ENCODE results near the gene CX3CL1.

The CX3CL1 gene

DNA sequence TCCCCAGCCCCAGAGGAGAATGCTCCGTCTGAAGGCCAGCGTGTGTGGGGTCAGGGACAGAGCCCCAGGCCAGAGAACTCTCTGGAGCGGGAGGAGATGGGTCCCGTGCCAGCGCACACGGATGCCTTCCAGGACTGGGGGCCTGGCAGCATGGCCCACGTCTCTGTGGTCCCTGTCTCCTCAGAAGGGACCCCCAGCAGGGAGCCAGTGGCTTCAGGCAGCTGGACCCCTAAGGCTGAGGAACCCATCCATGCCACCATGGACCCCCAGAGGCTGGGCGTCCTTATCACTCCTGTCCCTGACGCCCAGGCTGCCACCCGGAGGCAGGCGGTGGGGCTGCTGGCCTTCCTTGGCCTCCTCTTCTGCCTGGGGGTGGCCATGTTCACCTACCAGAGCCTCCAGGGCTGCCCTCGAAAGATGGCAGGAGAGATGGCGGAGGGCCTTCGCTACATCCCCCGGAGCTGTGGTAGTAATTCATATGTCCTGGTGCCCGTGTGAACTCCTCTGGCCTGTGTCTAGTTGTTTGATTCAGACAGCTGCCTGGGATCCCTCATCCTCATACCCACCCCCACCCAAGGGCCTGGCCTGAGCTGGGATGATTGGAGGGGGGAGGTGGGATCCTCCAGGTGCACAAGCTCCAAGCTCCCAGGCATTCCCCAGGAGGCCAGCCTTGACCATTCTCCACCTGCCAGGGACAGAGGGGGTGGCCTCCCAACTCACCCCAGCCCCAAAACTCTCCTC is 10.4 kb downstream of the CX3CL1 start:
- TF ChIP-seq, protein P1, sequence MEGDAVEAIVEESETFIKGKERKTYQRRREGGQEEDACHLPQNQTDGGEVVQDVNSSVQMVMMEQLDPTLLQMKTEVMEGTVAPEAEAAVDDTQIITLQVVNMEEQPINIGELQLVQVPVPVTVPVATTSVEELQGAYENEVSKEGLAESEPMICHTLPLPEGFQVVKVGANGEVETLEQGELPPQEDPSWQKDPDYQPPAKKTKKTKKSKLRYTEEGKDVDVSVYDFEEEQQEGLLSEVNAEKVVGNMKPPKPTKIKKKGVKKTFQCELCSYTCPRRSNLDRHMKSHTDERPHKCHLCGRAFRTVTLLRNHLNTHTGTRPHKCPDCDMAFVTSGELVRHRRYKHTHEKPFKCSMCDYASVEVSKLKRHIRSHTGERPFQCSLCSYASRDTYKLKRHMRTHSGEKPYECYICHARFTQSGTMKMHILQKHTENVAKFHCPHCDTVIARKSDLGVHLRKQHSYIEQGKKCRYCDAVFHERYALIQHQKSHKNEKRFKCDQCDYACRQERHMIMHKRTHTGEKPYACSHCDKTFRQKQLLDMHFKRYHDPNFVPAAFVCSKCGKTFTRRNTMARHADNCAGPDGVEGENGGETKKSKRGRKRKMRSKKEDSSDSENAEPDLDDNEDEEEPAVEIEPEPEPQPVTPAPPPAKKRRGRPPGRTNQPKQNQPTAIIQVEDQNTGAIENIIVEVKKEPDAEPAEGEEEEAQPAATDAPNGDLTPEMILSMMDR (IDR thresholded peaks at IDR 0.05; ENCODE audit: insufficient read depth, low read length, poor library complexity, severe bottlenecking): peak; percentile 29
- DNase-seq (ENCODE audit: extremely low read depth, insufficient read length): no peak

DNA sequence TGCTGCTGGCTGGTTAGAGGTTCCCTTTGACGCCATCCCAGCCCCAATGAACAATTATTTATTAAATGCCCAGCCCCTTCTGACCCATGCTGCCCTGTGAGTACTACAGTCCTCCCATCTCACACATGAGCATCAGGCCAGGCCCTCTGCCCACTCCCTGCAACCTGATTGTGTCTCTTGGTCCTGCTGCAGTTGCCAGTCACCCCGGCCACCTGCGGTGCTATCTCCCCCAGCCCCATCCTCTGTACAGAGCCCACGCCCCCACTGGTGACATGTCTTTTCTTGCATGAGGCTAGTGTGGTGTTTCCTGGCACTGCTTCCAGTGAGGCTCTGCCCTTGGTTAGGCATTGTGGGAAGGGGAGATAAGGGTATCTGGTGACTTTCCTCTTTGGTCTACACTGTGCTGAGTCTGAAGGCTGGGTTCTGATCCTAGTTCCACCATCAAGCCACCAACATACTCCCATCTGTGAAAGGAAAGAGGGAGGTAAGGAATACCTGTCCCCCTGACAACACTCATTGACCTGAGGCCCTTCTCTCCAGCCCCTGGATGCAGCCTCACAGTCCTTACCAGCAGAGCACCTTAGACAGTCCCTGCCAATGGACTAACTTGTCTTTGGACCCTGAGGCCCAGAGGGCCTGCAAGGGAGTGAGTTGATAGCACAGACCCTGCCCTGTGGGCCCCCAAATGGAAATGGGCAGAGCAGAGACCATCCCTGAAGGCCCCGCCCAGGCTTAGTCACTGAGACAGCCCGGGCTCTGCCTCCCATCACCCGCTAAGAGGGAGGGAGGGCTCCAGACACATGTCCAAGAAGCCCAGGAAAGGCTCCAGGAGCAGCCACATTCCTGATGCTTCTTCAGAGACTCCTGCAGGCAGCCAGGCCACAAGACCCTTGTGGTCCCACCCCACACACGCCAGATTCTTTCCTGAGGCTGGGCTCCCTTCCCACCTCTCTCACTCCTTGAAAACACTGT is 11.3 kb downstream of the CX3CL1 start:
- no peaks in the 10 kb centered on the region for H3K27me3 ChIP-seq (replicated peaks; ENCODE audit: control insufficient read depth, insufficient read depth, low read length)
- DNase-seq (ENCODE audit: extremely low read depth, insufficient read length): no peak

More for the DNA sequence above, 10.4 kb downstream of the CX3CL1 start:
- Histone ChIP-seq H3K4me3 (replicated peaks; ENCODE audit: low read depth, low read length) (no peak overlapping the region), H3K27me3 (replicated peaks; ENCODE audit: control insufficient read depth, insufficient read depth, low read length) (no peaks in the 10 kb centered on the region), H3K36me3 (ENCODE audit: control insufficient read depth, insufficient read depth, low read length) (no peaks in the 10 kb centered on the region)

DNA sequence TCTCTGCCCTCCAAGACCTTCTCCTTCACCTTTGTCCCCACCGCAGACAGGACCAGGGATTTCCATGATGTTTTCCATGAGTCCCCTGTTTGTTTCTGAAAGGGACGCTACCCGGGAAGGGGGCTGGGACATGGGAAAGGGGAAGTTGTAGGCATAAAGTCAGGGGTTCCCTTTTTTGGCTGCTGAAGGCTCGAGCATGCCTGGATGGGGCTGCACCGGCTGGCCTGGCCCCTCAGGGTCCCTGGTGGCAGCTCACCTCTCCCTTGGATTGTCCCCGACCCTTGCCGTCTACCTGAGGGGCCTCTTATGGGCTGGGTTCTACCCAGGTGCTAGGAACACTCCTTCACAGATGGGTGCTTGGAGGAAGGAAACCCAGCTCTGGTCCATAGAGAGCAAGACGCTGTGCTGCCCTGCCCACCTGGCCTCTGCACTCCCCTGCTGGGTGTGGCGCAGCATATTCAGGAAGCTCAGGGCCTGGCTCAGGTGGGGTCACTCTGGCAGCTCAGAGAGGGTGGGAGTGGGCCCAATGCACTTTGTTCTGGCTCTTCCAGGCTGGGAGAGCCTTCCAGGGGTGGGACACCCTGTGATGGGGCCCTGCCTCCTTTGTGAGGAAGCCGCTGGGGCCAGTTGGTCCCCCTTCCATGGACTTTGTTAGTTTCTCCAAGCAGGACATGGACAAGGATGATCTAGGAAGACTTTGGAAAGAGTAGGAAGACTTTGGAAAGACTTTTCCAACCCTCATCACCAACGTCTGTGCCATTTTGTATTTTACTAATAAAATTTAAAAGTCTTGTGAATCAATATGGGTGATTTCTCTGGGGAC is 12.2 kb downstream of the CX3CL1 start:
- TF ChIP-seq, protein P1 (IDR thresholded peaks at IDR 0.05; ENCODE audit: insufficient read depth, low read length, poor library complexity, severe bottlenecking): no peak
- Histone ChIP-seq H3K36me3 (ENCODE audit: control insufficient read depth, insufficient read depth, low read length) (no peaks in the 10 kb centered on the region), H3K27me3 (replicated peaks; ENCODE audit: control insufficient read depth, insufficient read depth, low read length) (no peaks in the 10 kb centered on the region), H3K4me3 (replicated peaks; ENCODE audit: low read depth, low read length) (no peak overlapping the region)
- DNase-seq (ENCODE audit: extremely low read depth, insufficient read length): no peak

More for the DNA sequence above, 11.3 kb downstream of the CX3CL1 start:
- Histone ChIP-seq H3K4me3 (replicated peaks; ENCODE audit: low read depth, low read length) (no peak overlapping the region), H3K36me3 (ENCODE audit: control insufficient read depth, insufficient read depth, low read length) (no peaks in the 10 kb centered on the region)
- TF ChIP-seq, protein P1 (IDR thresholded peaks at IDR 0.05; ENCODE audit: insufficient read depth, low read length, poor library complexity, severe bottlenecking): no peak

DNA sequence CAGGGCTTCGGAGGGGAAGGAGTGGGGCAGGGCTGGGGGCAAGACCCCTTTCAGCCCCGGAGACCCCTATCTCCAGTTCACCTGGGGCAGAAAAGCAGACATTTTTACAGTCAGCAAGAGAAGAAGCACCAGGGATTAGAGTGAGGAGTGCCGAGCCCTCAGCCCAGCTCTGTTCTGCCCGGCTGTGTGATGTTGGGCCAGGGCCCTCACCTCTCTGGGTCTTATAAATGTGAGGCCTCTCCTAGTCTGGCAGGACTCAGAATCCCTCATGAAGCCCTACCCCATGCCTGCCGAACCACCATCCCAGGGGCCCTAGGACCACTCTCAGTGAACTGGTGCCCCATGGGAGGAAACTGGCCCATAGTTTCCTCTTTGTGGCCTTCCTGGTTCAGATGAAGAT is 12.8 kb downstream of the CX3CL1 start:
- Histone ChIP-seq H3K36me3 (ENCODE audit: control insufficient read depth, insufficient read depth, low read length) (no peaks in the 10 kb centered on the region), H3K4me3 (replicated peaks; ENCODE audit: low read depth, low read length) (no peak overlapping the region), H3K27me3 (replicated peaks; ENCODE audit: control insufficient read depth, insufficient read depth, low read length) (no peaks in the 10 kb centered on the region)
- TF ChIP-seq, protein P1 (IDR thresholded peaks at IDR 0.05; ENCODE audit: insufficient read depth, low read length, poor library complexity, severe bottlenecking): no peak
- DNase-seq (ENCODE audit: extremely low read depth, insufficient read length): no peak

DNA sequence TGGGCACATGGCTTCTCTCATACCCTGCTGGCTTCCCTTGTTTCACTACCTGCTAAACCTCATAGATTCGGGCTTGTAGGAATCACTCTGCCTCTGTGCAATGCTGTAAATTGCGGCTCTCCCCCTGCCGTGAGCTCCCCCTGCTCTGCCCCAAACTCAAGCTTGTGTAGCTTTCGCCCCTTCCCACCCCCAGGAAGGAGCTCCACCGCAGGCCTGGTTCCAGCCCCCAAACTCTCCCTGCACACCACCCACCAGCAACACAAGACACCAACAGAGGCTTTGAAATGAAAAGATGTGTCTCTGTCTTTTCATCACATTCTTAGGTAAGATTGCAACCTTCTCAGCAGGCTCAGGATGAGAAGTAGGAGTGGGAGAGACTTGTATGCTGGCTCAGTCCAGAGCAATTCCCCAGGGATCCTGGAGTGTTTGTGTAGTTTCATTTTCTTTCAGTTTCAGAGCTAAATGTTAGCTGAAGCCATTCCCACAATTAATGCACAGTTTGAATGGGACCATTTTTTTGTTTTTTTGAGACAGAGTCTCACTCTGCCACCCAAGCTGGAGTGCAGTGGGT is 14.2 kb downstream of the CX3CL1 start:
- TF ChIP-seq, protein P1 (IDR thresholded peaks at IDR 0.05; ENCODE audit: insufficient read depth, low read length, poor library complexity, severe bottlenecking): no peak
- Histone ChIP-seq H3K4me3 (replicated peaks; ENCODE audit: low read depth, low read length) (no peak overlapping the region), H3K36me3 (ENCODE audit: control insufficient read depth, insufficient read depth, low read length) (no peaks in the 10 kb centered on the region), H3K27me3 (replicated peaks; ENCODE audit: control insufficient read depth, insufficient read depth, low read length) (no peaks in the 10 kb centered on the region)
- no peak for DNase-seq (ENCODE audit: extremely low read depth, insufficient read length)

Data from GM06990 (cell line).